GM12878 (cell line): ENCODE measurements around the gene ROR2. TPM values are rescaled to one million over a fixed set of nuclear protein-coding genes. Genes with fewer than 3 reads are reported as not detected.

Experiments
- ATAC-seq: fragments of 200-7000 bp; cut with Tn5 transposase; 3 replicates; pipeline ENCODE4 v1.9.1; 2020; ENCODE audit warnings: mild to moderate bottlenecking, moderate library complexity
- BruUV-seq: library from RNA; stranded (reverse); fragments of 400-500 nt; replicated peaks from 2 replicates; lab custom pipeline; 2021; lab: Mats Ljungman, UMichigan
- CTCF ChIA-PET: fragments of 300-600 bp; sonication (Branson Sonifier 250); formaldehyde crosslinking; extraction: SDS; loops from one replicate; lab custom pipeline; 2021; ENCODE audit warnings: inconsistent platforms; lab: Yijun Ruan, JAX
- POLR2A ChIA-PET: fragments of 350-600 bp; formaldehyde crosslinking; extraction: SDS; loops from one replicate; lab custom pipeline; 2021; ENCODE audit warnings: inconsistent platforms; lab: Charles Lee
- RAD21 ChIA-PET: fragments of 300-600 bp; sonication (Branson Sonifier 250); formaldehyde crosslinking; loops from one replicate; lab custom pipeline; 2023; ENCODE audit warnings: antibody characterized with exemption; ENCODE audit not compliant: unreplicated experiment; lab: Charles Lee
- SMC1A ChIA-PET: fragments of 300-600 bp; sonication (Branson Sonifier 250); formaldehyde crosslinking; loops from one replicate; lab custom pipeline; 2023; ENCODE audit not compliant: unreplicated experiment, uncharacterized antibody; lab: Charles Lee
- DNase-seq: peaks from one replicate; pipeline ENCODE4 v3.0.0-alpha.2; 2011; ENCODE audit warnings: low read depth, low spot score
- FAIRE-seq: peaks from 3 replicates; lab custom pipeline; 2011; peaks lifted over from hg19 to GRCh38; lab: Jason Lieb, UNC
- H2AFZ ChIP-seq: 2 replicates; pipeline ENCODE4 v1.6.0; 2011; ENCODE audit warnings: low read depth, low read length, control low read depth; ENCODE audit not compliant: control insufficient read depth
- H3K27ac ChIP-seq: 2 replicates; pipeline ENCODE4 v1.5.1; 2011; ENCODE audit warnings: control low read depth; ENCODE audit not compliant: control insufficient read depth, insufficient read depth
- H3K27me3 ChIP-seq, 2 experiments: replicated peaks in 1 of 2; 2 replicates each; pipeline versions ENCODE4 v1.6.0 to v1.6.1; 2011; ENCODE audit warnings: low read length in 1 of 2; ENCODE audit not compliant: control insufficient read depth in 2 of 2, insufficient read depth in 2 of 2
- H3K36me3 ChIP-seq, 2 experiments: 2 replicates each; pipeline ENCODE4 v1.5.1; 2011; ENCODE audit warnings: low read length in 1 of 2; ENCODE audit not compliant: control insufficient read depth in 2 of 2, insufficient read depth in 2 of 2
- H3K4me1 ChIP-seq: 2 replicates; pipeline ENCODE4 v1.6.1; 2011; ENCODE audit warnings: mild to moderate bottlenecking, low read length, moderate library complexity, mixed read lengths; ENCODE audit not compliant: control insufficient read depth, insufficient read depth
- H3K4me2 ChIP-seq: 2 replicates; pipeline ENCODE4 v1.6.0; 2011; ENCODE audit warnings: control low read depth; ENCODE audit not compliant: control insufficient read depth, insufficient read depth
- H3K4me3 ChIP-seq: fragments of 200-600 bp; sonication (generic); 2 replicates; pipeline ENCODE4 v1.5.1; 2016
- H3K79me2 ChIP-seq: 2 replicates; pipeline ENCODE4 v1.6.0; 2011; ENCODE audit warnings: low read length; ENCODE audit not compliant: control insufficient read depth, insufficient read depth
- H3K9ac ChIP-seq: 2 replicates; pipeline ENCODE4 v1.8.0; 2011; ENCODE audit warnings: low read length, control low read depth, mixed read lengths; ENCODE audit not compliant: control insufficient read depth, insufficient read depth
- H3K9me3 ChIP-seq: replicated peaks from 3 replicates; pipeline ENCODE4 v1.5.1; 2011; ENCODE audit warnings: mild to moderate bottlenecking, low read length; ENCODE audit not compliant: control insufficient read depth, insufficient read depth
- H4K20me1 ChIP-seq: 2 replicates; pipeline ENCODE4 v1.6.0; 2011; ENCODE audit not compliant: control insufficient read depth, insufficient read depth
- CREM ChIP-seq: IDR thresholded peaks from 2 replicates; pipeline ENCODE4 v1.6.1; 2014; ENCODE audit warnings: antibody characterized with exemption, low read depth
- CTCF ChIP-seq, 3 experiments: IDR thresholded peaks in 2 of 3; conservative IDR thresholded peaks in 1 of 3; 2 replicates each; pipeline ENCODE4 v1.5.1; 2011; ENCODE audit warnings: low read depth in 3 of 3, low read length in 3 of 3, mild to moderate bottlenecking in 3 of 3, control low read depth in 2 of 3, moderate library complexity in 2 of 3, inconsistent platforms in 1 of 3, mixed read lengths in 1 of 3; ENCODE audit not compliant: control insufficient read depth in 2 of 3, insufficient read depth in 1 of 3; ENCODE audit errors: extremely low read depth in 1 of 3
- FOXK2 ChIP-seq: fragments of 450-650 bp; IDR thresholded peaks from 2 replicates; pipeline ENCODE4 v1.6.1; 2017; ENCODE audit warnings: mild to moderate bottlenecking, moderate library complexity
- FOXM1 ChIP-seq: IDR thresholded peaks from 2 replicates; pipeline ENCODE4 v1.6.1; 2012; ENCODE audit warnings: low read depth, mild to moderate bottlenecking, inconsistent platforms, low read length, moderate library complexity
- GATAD2B ChIP-seq: fragments of 450-650 bp; conservative IDR thresholded peaks from 2 replicates; pipeline ENCODE4 v1.6.1; 2017; ENCODE audit warnings: low read depth, mild to moderate bottlenecking, moderate library complexity
- IKZF1 ChIP-seq: fragments of 450-650 bp; conservative IDR thresholded peaks from 2 replicates; pipeline ENCODE4 v1.6.1; 2017; ENCODE audit warnings: antibody characterized with exemption, mild to moderate bottlenecking
- MYB ChIP-seq: fragments of 150-350 bp; IDR thresholded peaks from 2 replicates; pipeline ENCODE4 v1.6.1; 2014; ENCODE audit warnings: mild to moderate bottlenecking, low read depth, low read length, borderline replicate concordance
- NBN ChIP-seq: fragments of 450-650 bp; IDR thresholded peaks from 2 replicates; pipeline ENCODE4 v1.6.1; 2016
- PBX3 ChIP-seq: IDR thresholded peaks from 2 replicates; pipeline ENCODE4 v1.6.1; 2011; ENCODE audit warnings: mild to moderate bottlenecking, low read depth, low read length, moderate library complexity; ENCODE audit not compliant: insufficient replicate concordance
- RAD51 ChIP-seq: fragments of 450-650 bp; IDR thresholded peaks from 2 replicates; pipeline ENCODE4 v1.6.1; 2016; ENCODE audit warnings: moderate library complexity, mild to moderate bottlenecking, inconsistent platforms
- RELB ChIP-seq: fragments of 450-650 bp; IDR thresholded peaks from 2 replicates; pipeline ENCODE4 v1.6.1; 2017; ENCODE audit warnings: low read depth, mild to moderate bottlenecking, moderate library complexity
- SMAD1 ChIP-seq: fragments of 450-650 bp; IDR thresholded peaks from 2 replicates; pipeline ENCODE4 v1.6.1; 2018; ENCODE audit warnings: mild to moderate bottlenecking, low read depth; ENCODE audit not compliant: partially characterized antibody
- SREBF2 ChIP-seq: IDR thresholded peaks from 2 replicates; pipeline ENCODE4 v1.6.1; 2012; ENCODE audit warnings: mild to moderate bottlenecking, low read length
- ZZZ3 ChIP-seq: IDR thresholded peaks from 2 replicates; pipeline ENCODE4 v1.6.1; 2011; ENCODE audit warnings: low read depth; ENCODE audit not compliant: control insufficient read depth, insufficient read length
- WGBS: methylation state at CpG from one replicate; pipeline ENCODE4 v1.1.6; 2016; ENCODE audit warnings: low lambda C conversion rate; ENCODE audit not compliant: insufficient replicate concordance, insufficient coverage; ENCODE audit errors: missing lambda C conversion rate; 5-methylcytosine and 5-hydroxymethylcytosine counted together
- in situ Hi-C: fragments of 300-500 bp; cut with MboI; formaldehyde crosslinking; loops from 9 replicates; pipeline ENCODE4 v1.14.3; 2018; ENCODE audit warnings: mixed read lengths
- intact Hi-C: fragments of 100-400 bp; cut with micrococcal nuclease; formaldehyde crosslinking; loops from one replicate; pipeline ENCODE4 v1.14.2; 2022; ENCODE audit not compliant: unreplicated experiment
- polyA plus RNA-seq, 11 experiments: library from polyadenylated mRNA; depleted of rRNA in 4 of 11; unstranded in 6 of 11; stranded (reverse) in 5 of 11; fragments of >200 nt; fragmentation: Nextera tagmentation in 4 of 11; fragmentation: Illumina TruSeq in 1 of 11; extraction: Ambion mirVana in 4 of 11; extraction: Trizol in 1 of 11; gene quantifications; 1 replicate in 1 of 11; 2 replicates in 10 of 11; pipeline versions ENCODE4 v1.2.1 to v1.2.3, GENCODE V29; 2011 to 2016; ENCODE audit warnings: inconsistent platforms in 2 of 11, missing spikeins in 2 of 11, low read depth in 1 of 11
- total RNA-seq, 4 experiments: library from RNA; depleted of rRNA in 3 of 4; stranded (reverse); fragments of >200 nt in 3 of 4; fragmentation: Illumina TruSeq in 1 of 4; extraction: Trizol in 1 of 4; gene quantifications; 2 replicates each; pipeline versions ENCODE4 v1.2.1 to v1.2.3, GENCODE V29; 2013 to 2021

ROR2 gene
- total and polyA plus RNA-seq, 10 of the 15 experiments (the other 5 are each of a cell fraction or from before 2014, with no cell fraction given): 0.03 to 0.05 TPM; not detected in 8

- DNase-seq (no peak), ATAC-seq (no peak), FAIRE-seq (no peak)
- intact Hi-C loops: no loop called here
- Histone ChIP-seq H3K27ac (no peak overlapping the region), H2AFZ (no peak overlapping the region), H3K36me3 (no peaks in the 10 kb centered on the region), H3K4me1 (no peaks in the 10 kb centered on the region; the same call in 1 of the 2 replicates), H3K4me2 (no peak overlapping the region), H3K4me3 (no peak overlapping the region), H3K27me3 (peaks cover 0 to 3% of the 10 kb centered on the region in 2 experiments; a peak in 1 of 4 replicates), H4K20me1 (no peaks in the 10 kb centered on the region), H3K9me3 (no peaks in the 10 kb centered on the region), H3K9ac (no peak overlapping the region), H3K79me2 (no peaks in the 10 kb centered on the region)
- no peak for TF ChIP-seq CREM
- no peak for TF ChIP-seq IKZF1
- TF ChIP-seq SMAD1: no peak
- TF ChIP-seq RELB: no peak
- no peak for TF ChIP-seq GATAD2B
- TF ChIP-seq CTCF (IDR thresholded peaks at IDR 0.05 in 2 of 3, conservative IDR thresholded peaks at IDR 0.05 in 1 of 3; ENCODE audit: control insufficient read depth in 2 of 3, extremely low read depth in 1 of 3, insufficient read depth in 1 of 3, low read depth in 3 of 3, low read length in 3 of 3): no peak
- TF ChIP-seq FOXK2: no peak
- no peak for TF ChIP-seq NBN
- TF ChIP-seq MYB: no peak
- TF ChIP-seq SREBF2: no peak
- TF ChIP-seq ZZZ3: no peak
- no peak for TF ChIP-seq PBX3
- TF ChIP-seq FOXM1: no peak
- no peak for TF ChIP-seq RAD51
- ChIA-PET SMC1A (no interaction called here), POLR2A (no interaction called here), RAD21 (no interaction called here), CTCF (no interaction called here)
- BruUV-seq: no TSS peak
- 79% methylated on average over 10 of the region's 10 CpGs for WGBS
- in situ Hi-C loops: no loop called here
Measured at GRCh38 chr9:91904588-91905236, 45.3 kb downstream of the ROR2 start.
